Measurements from ENCODE around the gene MAP2K5.

The MAP2K5 gene

DNA sequence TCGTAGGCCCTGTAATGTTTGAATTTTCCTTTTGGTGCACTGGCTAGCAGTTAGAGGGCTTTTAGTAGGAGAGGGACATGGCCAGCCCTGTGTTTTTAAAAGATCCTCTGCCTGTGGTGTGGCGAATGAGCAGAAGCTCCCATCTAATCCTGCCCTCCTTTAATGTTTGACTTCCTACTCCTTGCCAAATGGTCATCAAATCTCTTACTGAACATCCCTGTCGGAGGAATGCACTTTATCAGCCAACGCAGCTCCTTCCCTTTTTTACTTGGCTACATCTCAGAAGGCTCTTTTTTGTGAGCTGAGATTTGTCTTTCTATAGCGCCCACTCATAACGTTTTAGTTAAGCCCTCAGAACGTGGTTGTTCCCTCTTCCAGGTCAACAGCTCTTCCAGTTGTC is 44.8 kb downstream of the MAP2K5 start:
- peaks cover 26% of the 10 kb centered on the region for H3K36me3 ChIP-seq (ENCODE audit: insufficient read depth, low read length)
- H3K27ac ChIP-seq = no peak overlapping the region
- no peak overlapping the region for H3K9ac ChIP-seq (ENCODE audit: insufficient read length)
- no peak for DNase-seq (ENCODE audit: low read depth, low spot score)
- TF ChIP-seq FOXP2 (optimal IDR thresholded peaks at IDR 0.05; ENCODE audit: control extremely low read depth, extremely low read length, insufficient read depth) (no peak), POLR2AphosphoS5 (IDR thresholded peaks at IDR 0.05; ENCODE audit: borderline replicate concordance, low read depth, low read length) (no peak), EZH2 (IDR thresholded peaks at IDR 0.05) (no peak)
- no peak overlapping the region for H3K4me3 ChIP-seq
- no peaks in the 10 kb centered on the region; the same call in 1 of the 2 replicates for H3K9me3 ChIP-seq (ENCODE audit: low read depth, low read length)

DNA sequence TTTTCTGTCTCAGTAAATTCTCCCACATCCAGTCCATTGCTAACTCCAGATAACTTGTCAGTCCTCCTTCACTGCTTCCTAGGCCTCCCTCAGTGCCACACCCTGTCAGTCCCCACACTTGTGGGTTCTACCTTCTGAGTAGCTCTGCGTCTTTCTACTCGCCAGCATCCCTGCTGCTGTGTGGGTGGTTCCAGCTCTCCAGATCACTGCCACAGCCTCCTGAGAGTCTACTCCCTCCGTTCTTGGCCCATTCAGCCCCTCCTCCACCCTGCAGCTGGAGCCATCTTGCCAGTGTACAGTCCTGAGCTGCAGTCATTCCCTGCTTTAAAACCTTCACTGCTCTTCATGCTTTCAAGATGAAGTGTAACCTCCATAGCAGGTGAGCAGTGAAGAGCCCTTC is 45.3 kb downstream of the MAP2K5 start:
- DNase-seq (ENCODE audit: low read depth, low spot score) = no peak
- TF ChIP-seq EZH2 (IDR thresholded peaks at IDR 0.05) = no peak
- no peak for TF ChIP-seq POLR2AphosphoS5 (IDR thresholded peaks at IDR 0.05; ENCODE audit: borderline replicate concordance, low read depth, low read length)
- no peak for TF ChIP-seq FOXP2 (optimal IDR thresholded peaks at IDR 0.05; ENCODE audit: control extremely low read depth, extremely low read length, insufficient read depth)
- Histone ChIP-seq H3K4me3 (no peak overlapping the region), H3K9me3 (ENCODE audit: low read depth, low read length) (no peaks in the 10 kb centered on the region; the same call in 1 of the 2 replicates), H3K27ac (no peak overlapping the region), H3K9ac (ENCODE audit: insufficient read length) (no peak overlapping the region), H3K36me3 (ENCODE audit: insufficient read depth, low read length) (peaks cover 26% of the 10 kb centered on the region)

- no peak overlapping the region for H3K9ac ChIP-seq (ENCODE audit: insufficient read length)
- no peak overlapping the region for H3K27ac ChIP-seq
- no peaks in the 10 kb centered on the region; the same call in 1 of the 2 replicates for H3K9me3 ChIP-seq (ENCODE audit: low read depth, low read length)
- DNase-seq (ENCODE audit: low read depth, low spot score) = no peak
- TF ChIP-seq FOXP2 (optimal IDR thresholded peaks at IDR 0.05; ENCODE audit: control extremely low read depth, extremely low read length, insufficient read depth) (no peak), EZH2 (IDR thresholded peaks at IDR 0.05) (no peak), POLR2AphosphoS5 (IDR thresholded peaks at IDR 0.05; ENCODE audit: borderline replicate concordance, low read depth, low read length) (no peak)
- peaks cover 42% of the 10 kb centered on the region for H3K36me3 ChIP-seq (ENCODE audit: insufficient read depth, low read length)
- H3K4me3 ChIP-seq = no peak overlapping the region
Observed at GRCh38 chr15:67590191-67590590, 47.7 kb downstream of the MAP2K5 start.

DNA sequence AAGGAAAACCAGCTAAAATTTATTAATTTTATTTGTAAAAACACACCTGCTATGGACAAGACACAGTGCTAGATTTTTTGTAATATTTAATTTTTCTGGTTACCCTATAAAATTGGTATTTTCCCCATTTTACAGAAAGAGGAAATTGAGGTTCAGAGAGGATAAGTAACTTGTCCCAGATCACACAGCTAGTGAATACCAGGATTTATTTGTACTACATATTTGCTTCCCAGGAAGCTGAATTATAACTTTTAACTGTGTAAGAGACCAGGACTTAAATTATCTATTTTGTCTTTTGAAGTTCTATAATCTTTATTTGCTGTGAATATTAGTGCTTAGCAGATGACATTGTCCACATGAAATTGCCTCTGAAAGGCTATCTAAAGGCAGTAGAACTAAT is 49.7 kb downstream of the MAP2K5 start:
- Histone ChIP-seq H3K27ac (no peak overlapping the region), H3K9ac (ENCODE audit: insufficient read length) (no peak overlapping the region), H3K4me3 (no peak overlapping the region), H3K36me3 (ENCODE audit: insufficient read depth, low read length) (peaks cover 36% of the 10 kb centered on the region), H3K9me3 (ENCODE audit: low read depth, low read length) (no peaks in the 10 kb centered on the region)
- TF ChIP-seq EZH2 (IDR thresholded peaks at IDR 0.05) (no peak), FOXP2 (optimal IDR thresholded peaks at IDR 0.05; ENCODE audit: control extremely low read depth, extremely low read length, insufficient read depth) (no peak), POLR2AphosphoS5 (IDR thresholded peaks at IDR 0.05; ENCODE audit: borderline replicate concordance, low read depth, low read length) (no peak)
- DNase-seq (ENCODE audit: low read depth, low spot score) = no peak

GRCh38 chr15:67593562-67593961 is 51.1 kb downstream of the MAP2K5 start:
- H3K4me3 ChIP-seq = no peak overlapping the region
- TF ChIP-seq POLR2AphosphoS5 (IDR thresholded peaks at IDR 0.05; ENCODE audit: borderline replicate concordance, low read depth, low read length) (no peak), EZH2 (IDR thresholded peaks at IDR 0.05) (no peak), FOXP2 (optimal IDR thresholded peaks at IDR 0.05; ENCODE audit: control extremely low read depth, extremely low read length, insufficient read depth) (no peak)
- no peak overlapping the region for H3K9ac ChIP-seq (ENCODE audit: insufficient read length)
- H3K9me3 ChIP-seq (ENCODE audit: low read depth, low read length) = no peaks in the 10 kb centered on the region
- H3K36me3 ChIP-seq (ENCODE audit: insufficient read depth, low read length) = peaks cover 29% of the 10 kb centered on the region
- H3K27ac ChIP-seq = no peak overlapping the region
- DNase-seq (ENCODE audit: low read depth, low spot score) = no peak

- no peak overlapping the region for H3K27ac ChIP-seq
Observed at GRCh38 chr15:67594770-67595169, 52.3 kb downstream of the MAP2K5 start.

GRCh38 chr15:67595572-67595971 is 53.1 kb downstream of the MAP2K5 start:
- no peak for TF ChIP-seq POLR2AphosphoS5 (IDR thresholded peaks at IDR 0.05; ENCODE audit: borderline replicate concordance, low read depth, low read length)
- TF ChIP-seq FOXP2 (optimal IDR thresholded peaks at IDR 0.05; ENCODE audit: control extremely low read depth, extremely low read length, insufficient read depth) = no peak
- TF ChIP-seq EZH2 (IDR thresholded peaks at IDR 0.05) = no peak
- H3K27ac ChIP-seq = no peak overlapping the region
- no peak overlapping the region for H3K9ac ChIP-seq (ENCODE audit: insufficient read length)
- H3K9me3 ChIP-seq (ENCODE audit: low read depth, low read length) = no peaks in the 10 kb centered on the region
- H3K36me3 ChIP-seq (ENCODE audit: insufficient read depth, low read length) = peaks cover 23% of the 10 kb centered on the region
- H3K4me3 ChIP-seq = no peak overlapping the region
- DNase-seq (ENCODE audit: low read depth, low spot score) = no peak

More at GRCh38 chr15:67594770-67595169, 52.3 kb downstream of the MAP2K5 start:
- no peak overlapping the region for H3K4me3 ChIP-seq
- H3K9me3 ChIP-seq (ENCODE audit: low read depth, low read length) = no peaks in the 10 kb centered on the region
- H3K9ac ChIP-seq (ENCODE audit: insufficient read length) = no peak overlapping the region
- TF ChIP-seq FOXP2 (optimal IDR thresholded peaks at IDR 0.05; ENCODE audit: control extremely low read depth, extremely low read length, insufficient read depth) = no peak
- peaks cover 25% of the 10 kb centered on the region for H3K36me3 ChIP-seq (ENCODE audit: insufficient read depth, low read length)
- no peak for DNase-seq (ENCODE audit: low read depth, low spot score)

DNA sequence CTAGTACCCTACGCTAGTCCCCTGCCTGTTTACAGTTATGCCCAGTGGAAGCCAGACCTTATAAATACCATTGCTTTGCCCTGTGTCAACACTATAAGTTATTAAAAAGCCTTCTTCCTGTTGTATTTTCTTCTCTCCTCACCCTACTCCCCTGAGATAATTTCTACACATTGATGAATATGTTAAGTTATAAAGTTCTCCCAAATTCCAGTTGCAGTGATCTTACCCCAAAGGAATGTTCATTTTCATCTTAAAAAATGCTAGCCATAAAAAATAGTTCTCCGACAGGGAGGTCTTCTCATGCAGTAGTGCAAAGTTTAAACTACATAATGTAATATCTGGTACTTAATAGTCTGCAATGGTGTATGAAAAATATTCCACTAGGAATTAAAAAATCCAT is 58.6 kb downstream of the MAP2K5 start:
- DNase-seq (ENCODE audit: low read depth, low spot score) = peak; percentile 91
- peak; percentile 56 for TF ChIP-seq FOXP2 (optimal IDR thresholded peaks at IDR 0.05; ENCODE audit: control extremely low read depth, extremely low read length, insufficient read depth)
- no peak for TF ChIP-seq POLR2AphosphoS5 (IDR thresholded peaks at IDR 0.05; ENCODE audit: borderline replicate concordance, low read depth, low read length)
- TF ChIP-seq EZH2 (IDR thresholded peaks at IDR 0.05) = no peak

DNA sequence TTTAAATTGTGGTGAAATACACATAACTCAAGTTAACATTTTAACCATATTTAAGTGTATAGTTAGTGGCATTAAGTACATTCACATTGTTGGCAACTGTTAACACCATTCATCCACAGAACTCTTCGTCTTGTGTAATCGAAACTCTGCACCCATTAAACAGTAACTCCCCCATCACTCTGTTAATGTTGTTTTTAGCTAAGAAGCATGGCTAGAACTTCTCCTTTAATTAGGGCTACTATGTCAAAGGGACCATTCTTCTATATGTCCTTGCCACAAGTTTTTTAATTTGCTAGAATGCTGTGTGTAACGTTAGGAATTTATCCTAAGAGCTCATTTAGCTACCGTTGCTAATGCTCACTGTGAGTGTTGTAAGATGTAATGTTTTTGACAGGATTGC is 60.6 kb downstream of the MAP2K5 start:
- no peak overlapping the region for H3K9ac ChIP-seq (ENCODE audit: insufficient read length)
- DNase-seq (ENCODE audit: low read depth, low spot score) = no peak
- no peak overlapping the region for H3K27ac ChIP-seq
- H3K4me3 ChIP-seq = no peak overlapping the region
- peaks cover 6% of the 10 kb centered on the region for H3K36me3 ChIP-seq (ENCODE audit: insufficient read depth, low read length)
- no peaks in the 10 kb centered on the region for H3K9me3 ChIP-seq (ENCODE audit: low read depth, low read length)
- TF ChIP-seq FOXP2 (optimal IDR thresholded peaks at IDR 0.05; ENCODE audit: control extremely low read depth, extremely low read length, insufficient read depth) = no peak
- TF ChIP-seq EZH2 (IDR thresholded peaks at IDR 0.05) = no peak
- TF ChIP-seq POLR2AphosphoS5 (IDR thresholded peaks at IDR 0.05; ENCODE audit: borderline replicate concordance, low read depth, low read length) = no peak

More for the DNA sequence above, 58.6 kb downstream of the MAP2K5 start:
- peak overlapping the region; percentile 57 for H3K4me3 ChIP-seq
- peak overlapping the region; percentile 13 for H3K9ac ChIP-seq (ENCODE audit: insufficient read length)
- H3K36me3 ChIP-seq (ENCODE audit: insufficient read depth, low read length) = peaks cover 7% of the 10 kb centered on the region
- H3K27ac ChIP-seq = peak overlapping the region; percentile 94
- no peaks in the 10 kb centered on the region for H3K9me3 ChIP-seq (ENCODE audit: low read depth, low read length)

Data from SK-N-MC (cell line).